Ammon's horn (tissue), 1 donor: ENCODE data around the gene MARS1.
"Not testable (repeated sequence)": the region's sequence is repeated elsewhere in the genome, so short reads cannot be mapped to it uniquely, and the experiment has no call there.

Experiments used
- DNase-seq: peaks from one replicate; pipeline ENCODE4 v3.0.0-alpha.2; 2016; ENCODE audit warnings: low spot score

Gene MARS1

DNA sequence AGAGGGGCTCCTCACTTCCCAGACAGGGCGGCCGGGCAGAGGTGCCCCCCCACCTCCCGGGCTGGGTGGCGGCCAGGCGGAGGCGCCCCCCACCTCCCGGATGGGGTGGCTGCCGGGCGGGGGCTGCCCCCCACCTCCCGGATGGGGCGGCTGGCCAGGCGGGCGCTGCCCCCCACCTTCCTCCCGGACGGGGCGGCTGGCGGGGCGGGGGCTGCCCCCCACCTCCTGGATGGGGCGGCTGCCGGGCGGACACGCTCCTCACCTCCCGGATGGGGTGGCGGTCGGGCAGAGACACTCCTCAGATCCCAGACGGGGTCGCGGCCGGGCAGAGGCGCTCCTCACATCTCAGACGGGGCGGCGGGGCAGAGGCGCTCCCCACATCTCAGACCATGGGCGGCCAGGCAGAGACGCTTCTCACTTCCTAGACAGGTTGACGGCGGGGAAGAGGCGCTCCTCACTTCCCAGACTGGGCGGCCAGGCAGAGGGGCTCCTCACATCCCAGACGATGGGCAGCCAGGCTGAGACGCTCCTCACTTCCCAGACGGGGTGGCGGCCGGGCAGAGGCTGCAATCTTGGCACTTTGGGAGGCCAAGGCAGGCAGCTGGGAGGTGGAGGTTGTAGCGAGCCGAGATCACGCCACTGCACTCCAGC lies 7.3 kb downstream of the MARS1 start:
- DNase-seq: not testable (repeated sequence)

DNA sequence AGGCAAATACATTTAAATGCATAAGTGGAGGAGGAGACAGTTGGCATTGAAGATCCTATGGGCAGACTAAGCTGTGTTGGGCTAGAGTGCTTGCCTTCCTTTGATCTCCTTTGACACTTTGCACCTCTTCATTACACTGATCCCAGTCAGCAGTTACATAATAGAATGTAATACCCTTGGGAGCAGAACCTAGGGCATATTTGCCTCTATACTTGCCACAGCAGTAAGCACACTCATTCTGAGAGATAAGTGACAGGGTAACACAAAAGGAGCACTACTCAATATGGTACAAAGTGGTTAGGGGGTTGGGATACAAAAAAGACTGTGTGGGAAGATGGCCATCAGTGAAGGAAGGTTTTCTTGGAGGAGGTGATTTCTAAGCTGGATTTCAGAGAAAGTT lies 9.0 kb downstream of the MARS1 start:
- DNase-seq: no peak

DNA sequence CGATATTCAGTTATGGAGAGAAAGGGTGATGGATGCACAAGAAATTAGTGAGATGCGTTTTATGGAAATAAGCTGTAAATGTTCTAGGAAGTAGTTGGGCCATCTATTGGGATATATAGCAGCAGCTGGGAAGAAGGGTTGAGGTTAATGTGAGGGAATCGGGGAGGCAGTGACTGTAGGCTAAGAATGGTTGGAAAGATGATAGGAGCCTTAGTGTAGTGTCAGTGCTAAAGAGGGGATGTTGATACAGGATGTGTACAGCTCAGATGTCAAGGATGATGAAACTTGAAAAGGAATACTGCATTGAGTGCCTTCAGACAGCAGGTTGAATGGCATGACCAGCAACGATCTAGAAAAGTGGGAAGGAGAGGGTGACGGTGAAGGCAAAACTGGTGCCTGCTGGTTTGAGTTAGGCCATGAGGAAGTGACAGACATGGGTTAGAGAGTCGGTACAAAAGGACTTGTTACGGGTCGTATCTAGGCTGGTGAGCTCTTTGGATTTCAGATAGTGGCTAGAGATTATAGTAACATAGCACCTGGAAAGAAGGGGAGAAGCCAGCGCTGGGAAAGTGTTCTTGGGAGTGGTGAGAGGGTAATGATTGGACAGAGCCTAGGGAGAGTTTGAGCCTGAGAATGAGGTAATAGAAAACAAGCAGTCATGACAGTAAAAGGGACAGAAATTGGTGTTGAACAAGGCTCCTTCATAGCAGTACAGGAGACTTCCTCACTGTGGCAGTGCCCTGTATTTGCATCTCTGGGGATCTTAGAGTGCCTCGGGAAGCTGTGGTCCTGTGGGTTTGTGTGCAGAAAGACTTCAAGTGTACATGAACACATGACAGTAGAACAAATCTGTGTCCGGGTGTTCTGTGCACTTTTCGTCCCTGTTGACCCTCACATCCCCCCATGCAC lies 9.6 kb downstream of the MARS1 start:
- DNase-seq: no peak

- no peak for DNase-seq
Observed at GRCh38 chr12:57498132-57498502, 10.2 kb downstream of the MARS1 start.

- DNase-seq: no peak
Observed at GRCh38 chr12:57498571-57498970, 10.7 kb downstream of the MARS1 start.

GRCh38 chr12:57500213-57500612 lies 12.3 kb downstream of the MARS1 start:
- DNase-seq: no peak

- DNase-seq: not testable (repeated sequence)
Observed at GRCh38 chr12:57502311-57502969, 14.6 kb downstream of the MARS1 start.

GRCh38 chr12:57506541-57506940 lies 18.7 kb downstream of the MARS1 start:
- DNase-seq: not testable (repeated sequence)

GRCh38 chr12:57507796-57508195 lies 19.9 kb downstream of the MARS1 start:
- not testable (repeated sequence) for DNase-seq

GRCh38 chr12:57511161-57511560 lies 23.3 kb downstream of the MARS1 start:
- no peak for DNase-seq

DNA sequence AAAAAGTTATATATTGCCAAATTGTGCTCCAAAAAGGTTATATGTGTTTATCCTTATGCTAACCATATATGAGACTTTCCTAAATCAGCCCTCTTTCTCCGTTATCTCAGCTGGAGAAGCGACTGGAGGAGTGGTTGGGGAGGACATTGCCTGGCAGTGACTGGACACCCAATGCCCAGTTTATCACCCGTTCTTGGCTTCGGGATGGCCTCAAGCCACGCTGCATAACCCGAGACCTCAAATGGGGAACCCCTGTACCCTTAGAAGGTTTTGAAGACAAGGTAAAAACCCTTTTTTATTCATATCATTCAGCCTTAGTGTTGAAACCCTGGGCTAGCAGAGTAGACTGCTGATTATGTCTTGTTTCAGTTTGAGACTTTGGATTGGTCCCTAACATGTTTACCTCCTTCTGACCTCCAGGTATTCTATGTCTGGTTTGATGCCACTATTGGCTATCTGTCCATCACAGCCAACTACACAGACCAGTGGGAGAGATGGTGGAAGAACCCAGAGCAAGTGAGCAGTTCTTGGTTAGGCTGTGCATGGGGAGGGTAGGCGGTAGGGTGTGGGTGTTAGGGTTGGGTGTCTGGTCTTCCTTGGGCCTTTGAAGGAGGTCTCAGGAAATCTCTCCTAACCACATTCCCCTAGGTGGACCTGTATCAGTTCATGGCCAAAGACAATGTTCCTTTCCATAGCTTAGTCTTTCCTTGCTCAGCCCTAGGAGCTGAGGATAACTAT lies 23.9 kb downstream of the MARS1 start:
- no peak for DNase-seq

DNA sequence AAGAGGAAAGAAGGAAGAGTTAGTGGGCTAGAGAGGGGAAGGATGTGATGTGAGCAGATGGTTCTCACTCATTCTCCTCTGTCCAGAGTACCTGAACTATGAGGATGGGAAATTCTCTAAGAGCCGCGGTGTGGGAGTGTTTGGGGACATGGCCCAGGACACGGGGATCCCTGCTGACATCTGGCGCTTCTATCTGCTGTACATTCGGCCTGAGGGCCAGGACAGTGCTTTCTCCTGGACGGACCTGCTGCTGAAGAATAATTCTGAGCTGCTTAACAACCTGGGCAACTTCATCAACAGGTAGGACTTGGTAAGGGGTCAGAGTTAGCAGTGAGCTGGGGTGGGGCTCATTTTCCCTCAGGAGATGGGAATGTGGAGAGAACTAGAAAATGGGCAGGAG lies 24.8 kb downstream of the MARS1 start:
- DNase-seq: no peak

DNA sequence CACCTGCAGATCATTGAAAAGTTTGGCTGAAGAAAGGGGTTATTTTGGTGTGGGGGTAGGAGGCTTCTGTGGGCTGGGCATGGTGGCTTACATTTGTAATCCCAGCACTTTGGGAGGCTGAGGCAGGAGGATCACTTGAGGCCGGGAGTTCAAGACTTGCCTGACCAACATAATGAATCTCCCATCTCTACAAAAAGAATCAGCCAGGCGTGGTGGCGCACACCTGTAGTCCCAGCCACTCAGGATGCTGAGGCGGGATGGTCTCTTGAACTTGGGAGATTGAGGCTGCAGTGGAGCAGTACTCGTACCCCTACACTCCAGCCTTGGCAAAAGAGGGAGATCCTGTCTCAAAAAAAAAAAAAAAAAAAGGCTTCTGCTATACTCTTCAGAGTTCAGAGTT lies 25.4 kb downstream of the MARS1 start:
- no peak for DNase-seq

DNA sequence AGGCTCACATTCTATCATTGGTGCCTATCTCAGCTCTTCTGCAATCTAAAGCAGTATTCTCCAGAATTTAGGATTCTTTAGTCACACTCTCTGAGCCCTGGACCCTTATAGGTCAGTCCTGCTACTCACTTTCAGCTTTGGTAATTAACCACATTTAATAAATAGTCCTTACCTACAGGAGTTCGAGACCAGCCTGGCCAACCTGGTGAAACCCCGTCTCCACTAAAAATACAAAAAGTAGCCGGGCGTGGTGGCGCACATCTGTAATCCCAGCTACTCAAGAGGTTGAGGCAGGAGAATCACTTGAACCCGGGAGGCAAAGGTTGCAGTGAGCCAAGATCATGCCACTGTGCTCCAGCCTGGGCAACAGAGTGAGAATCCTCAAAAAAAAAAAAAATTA lies 25.8 kb downstream of the MARS1 start:
- DNase-seq: not testable (repeated sequence)

DNA sequence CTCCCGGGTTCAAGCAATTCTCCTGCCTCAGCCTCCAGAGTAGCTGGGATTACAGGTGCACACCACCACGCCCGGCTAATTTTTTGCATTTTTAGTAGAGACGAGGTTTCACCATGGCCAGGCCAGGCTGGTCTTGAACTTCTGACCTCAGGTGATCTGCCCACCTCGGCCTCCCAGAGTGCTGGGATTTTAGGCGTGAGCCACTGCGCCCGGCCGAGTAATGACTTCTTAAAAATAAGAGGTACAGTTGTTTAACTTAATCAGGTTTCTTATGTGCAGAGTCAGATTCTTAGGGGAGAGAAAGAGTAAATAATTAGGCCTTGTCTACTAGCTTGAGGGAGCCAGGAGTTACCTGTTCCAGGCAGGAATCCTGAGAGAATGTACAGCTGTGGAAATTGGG lies 26.4 kb downstream of the MARS1 start:
- not testable (repeated sequence) for DNase-seq

GRCh38 chr12:57514720-57515407 lies 27.0 kb downstream of the MARS1 start:
- DNase-seq: no peak

DNA sequence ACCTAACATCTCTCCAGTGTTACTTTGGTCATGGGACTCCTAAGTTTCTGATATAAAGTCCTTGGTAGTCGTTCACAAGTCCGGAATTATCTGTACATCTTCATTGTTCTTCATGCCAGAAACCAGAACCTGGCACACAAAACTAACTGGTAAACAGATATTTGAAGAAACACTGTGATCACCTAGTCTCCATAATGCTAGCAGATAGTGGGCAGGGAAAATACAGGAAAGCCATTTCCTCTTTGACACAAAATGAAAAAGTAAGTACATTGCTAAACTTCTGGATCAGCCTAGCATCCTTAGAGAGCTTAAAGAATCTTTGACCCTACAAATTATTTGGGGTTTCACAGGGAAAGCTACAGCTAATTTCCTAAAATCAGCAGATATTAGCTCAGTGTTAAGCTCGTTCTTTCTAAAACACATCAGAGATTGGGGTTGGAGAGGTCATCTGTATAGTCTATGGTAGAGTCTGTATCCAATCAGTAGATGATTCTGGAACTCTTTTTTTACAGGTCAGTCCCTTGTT lies 27.6 kb downstream of the MARS1 start:
- no peak for DNase-seq

- DNase-seq: no peak
Observed at GRCh38 chr12:57515934-57516541, 28.2 kb downstream of the MARS1 start.

DNA sequence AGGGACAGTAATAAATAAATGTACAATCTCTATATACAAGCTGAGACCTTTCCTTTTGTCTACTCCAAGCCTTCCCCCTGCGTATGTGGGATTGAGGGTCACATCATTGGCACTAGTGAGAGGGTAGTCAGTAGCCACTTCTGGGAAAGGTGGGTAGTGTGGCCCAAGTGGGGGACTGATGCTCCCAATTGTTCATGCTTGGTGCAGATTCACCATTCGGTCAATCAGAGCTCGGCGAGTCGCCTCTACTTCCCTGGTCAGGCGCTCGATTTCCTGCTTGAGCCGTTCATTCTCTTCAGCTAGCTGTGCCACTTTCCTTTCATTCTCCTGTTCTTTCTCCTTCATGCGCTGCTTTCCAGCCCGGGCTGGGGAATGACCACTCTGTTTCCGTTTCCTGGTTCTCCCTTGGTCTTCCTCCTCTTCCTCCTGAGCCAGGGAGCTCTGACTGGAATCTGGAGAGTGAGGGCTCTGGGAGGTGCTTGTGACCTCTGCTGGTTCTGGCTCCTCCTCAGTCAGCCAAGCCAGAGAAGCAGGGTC lies 28.8 kb downstream of the MARS1 start:
- DNase-seq: no peak

DNA sequence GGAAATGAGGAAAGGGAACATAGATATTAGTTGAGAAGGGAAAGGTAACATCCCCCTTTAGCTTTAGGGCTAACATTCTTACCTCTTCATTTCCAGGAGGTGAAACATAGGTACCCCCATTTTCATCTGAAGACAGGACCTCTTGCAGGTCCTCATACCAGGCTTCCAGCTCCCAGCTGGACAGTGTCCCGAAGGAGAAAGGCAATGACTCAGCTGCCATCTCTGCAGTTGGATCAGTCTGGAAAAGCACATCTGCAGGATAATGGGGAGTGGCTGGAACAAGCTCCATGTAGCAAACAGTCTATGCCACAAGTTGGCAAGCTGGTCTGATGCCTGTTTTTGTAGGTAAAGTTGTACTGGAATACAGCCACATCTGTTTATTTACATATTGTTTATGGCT lies 29.3 kb downstream of the MARS1 start:
- no peak for DNase-seq

DNA sequence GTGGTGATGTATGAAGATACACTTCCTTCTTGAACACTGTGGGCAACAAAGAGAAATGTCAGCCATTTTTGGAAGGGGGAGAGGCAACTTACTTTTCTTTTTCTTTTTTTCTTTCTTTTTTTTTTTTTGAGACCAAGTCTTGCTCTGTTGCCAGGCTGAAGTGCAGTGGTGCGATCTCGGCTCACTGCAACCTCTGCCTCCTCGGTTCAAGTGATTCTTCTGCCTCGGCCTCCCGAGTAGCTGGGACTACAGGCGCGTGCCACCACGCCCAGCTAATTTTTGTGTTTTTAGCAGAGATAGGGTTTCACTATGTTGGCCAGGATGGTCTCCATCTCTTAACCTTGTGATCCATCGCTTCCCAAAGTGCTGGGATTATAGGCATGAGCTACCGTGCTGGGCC lies 29.9 kb downstream of the MARS1 start:
- not testable (repeated sequence) for DNase-seq
